Mammary epithelial cell (primary cell): ENCODE data around the gene PIGK.

Experiments
- CTCF ChIP-seq, 2 donors: IDR thresholded peaks in 1 of 2; conservative IDR thresholded peaks in 1 of 2; 2 replicates each; pipeline ENCODE4 v1.5.1; 2011 to 2012; ENCODE audit warnings: inconsistent platforms in 2 of 2, low read length in 2 of 2, mild to moderate bottlenecking in 2 of 2, control low read depth in 1 of 2, low read depth in 1 of 2; ENCODE audit not compliant: insufficient read depth in 1 of 2; ENCODE audit errors: extremely low read depth in 1 of 2
- EZH2 ChIP-seq: IDR thresholded peaks from 2 replicates; pipeline ENCODE4 v1.6.1; 2012; ENCODE audit warnings: low read length, inconsistent platforms, borderline replicate concordance

GRCh38 chr1:77084457-77084856 lies 134.8 kb downstream of the PIGK start:
- TF ChIP-seq CTCF (conservative IDR thresholded peaks at IDR 0.05 in 1 of 2, IDR thresholded peaks at IDR 0.05 in 1 of 2; ENCODE audit: extremely low read depth in 1 of 2, insufficient read depth in 1 of 2, low read depth in 1 of 2, low read length in 2 of 2), result no peak
- TF ChIP-seq EZH2, result no peak
